Thyroid gland (tissue), 4 donors: Measurements from ENCODE around the gene ITGA1.

Source experiments
- POLR2A ChIP-seq, 2 donors: fragments of 450-650 bp; IDR thresholded peaks; one replicate each; pipeline ENCODE4 v1.6.1; 2017; ENCODE audit warnings: antibody characterized with exemption in 2 of 2, mild to moderate bottlenecking in 2 of 2, moderate library complexity in 1 of 2
- TF ChIP-seq, protein P1 (sequence below), 6 experiments: fragments of 200-600 bp in 3 of 6; fragments of 450-650 bp in 3 of 6; sonication (generic) in 3 of 6; IDR thresholded peaks; one replicate each; pipeline ENCODE4 v1.5.1; 2016 to 2019; ENCODE audit warnings: antibody characterized with exemption in 6 of 6, mild to moderate bottlenecking in 2 of 6, inconsistent platforms in 1 of 6, moderate library complexity in 1 of 6

DNA sequence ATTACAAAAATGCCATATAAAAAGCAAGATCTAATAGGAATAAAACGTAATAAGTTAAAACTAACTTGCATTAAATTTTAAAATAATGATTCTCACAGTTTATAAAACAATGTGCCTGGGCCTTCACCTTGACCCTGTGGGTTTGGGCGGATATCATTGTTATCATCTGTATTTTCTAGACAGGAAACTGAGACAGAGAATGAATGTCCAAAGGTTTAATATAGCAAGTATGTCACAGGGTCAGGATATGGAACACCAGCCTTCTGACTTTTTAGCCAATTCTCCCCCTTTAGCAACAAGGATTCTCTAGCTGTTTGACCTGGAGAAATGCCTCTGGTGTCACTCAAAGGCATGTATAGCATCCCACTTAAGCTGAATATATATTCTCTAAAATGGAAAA lies 67.2 kb downstream of the ITGA1 start:
- TF ChIP-seq, protein P1, sequence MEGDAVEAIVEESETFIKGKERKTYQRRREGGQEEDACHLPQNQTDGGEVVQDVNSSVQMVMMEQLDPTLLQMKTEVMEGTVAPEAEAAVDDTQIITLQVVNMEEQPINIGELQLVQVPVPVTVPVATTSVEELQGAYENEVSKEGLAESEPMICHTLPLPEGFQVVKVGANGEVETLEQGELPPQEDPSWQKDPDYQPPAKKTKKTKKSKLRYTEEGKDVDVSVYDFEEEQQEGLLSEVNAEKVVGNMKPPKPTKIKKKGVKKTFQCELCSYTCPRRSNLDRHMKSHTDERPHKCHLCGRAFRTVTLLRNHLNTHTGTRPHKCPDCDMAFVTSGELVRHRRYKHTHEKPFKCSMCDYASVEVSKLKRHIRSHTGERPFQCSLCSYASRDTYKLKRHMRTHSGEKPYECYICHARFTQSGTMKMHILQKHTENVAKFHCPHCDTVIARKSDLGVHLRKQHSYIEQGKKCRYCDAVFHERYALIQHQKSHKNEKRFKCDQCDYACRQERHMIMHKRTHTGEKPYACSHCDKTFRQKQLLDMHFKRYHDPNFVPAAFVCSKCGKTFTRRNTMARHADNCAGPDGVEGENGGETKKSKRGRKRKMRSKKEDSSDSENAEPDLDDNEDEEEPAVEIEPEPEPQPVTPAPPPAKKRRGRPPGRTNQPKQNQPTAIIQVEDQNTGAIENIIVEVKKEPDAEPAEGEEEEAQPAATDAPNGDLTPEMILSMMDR (IDR thresholded peaks at IDR 0.05) = no peak
- no peak for TF ChIP-seq POLR2A (IDR thresholded peaks at IDR 0.05)
